SU-DHL-6 (cell line): ENCODE data around the gene GCN1.

Experiments used
- CTCF ChIP-seq: fragments of 200-600 bp; sonication (generic); IDR thresholded peaks from one replicate; pipeline ENCODE4 v1.5.1; 2017; ENCODE audit warnings: antibody characterized with exemption, mild to moderate bottlenecking, low read length, moderate library complexity; ENCODE audit not compliant: insufficient read depth, poor library complexity, severe bottlenecking
- EZH2phosphoT487 ChIP-seq: fragments of 200-600 bp; sonication (generic), shearing (Covaris generic); conservative IDR thresholded peaks from 2 replicates; pipeline ENCODE4 v1.6.1; 2018; ENCODE audit warnings: mild to moderate bottlenecking, antibody characterized with exemption, low read length, moderate library complexity, mixed read lengths

DNA sequence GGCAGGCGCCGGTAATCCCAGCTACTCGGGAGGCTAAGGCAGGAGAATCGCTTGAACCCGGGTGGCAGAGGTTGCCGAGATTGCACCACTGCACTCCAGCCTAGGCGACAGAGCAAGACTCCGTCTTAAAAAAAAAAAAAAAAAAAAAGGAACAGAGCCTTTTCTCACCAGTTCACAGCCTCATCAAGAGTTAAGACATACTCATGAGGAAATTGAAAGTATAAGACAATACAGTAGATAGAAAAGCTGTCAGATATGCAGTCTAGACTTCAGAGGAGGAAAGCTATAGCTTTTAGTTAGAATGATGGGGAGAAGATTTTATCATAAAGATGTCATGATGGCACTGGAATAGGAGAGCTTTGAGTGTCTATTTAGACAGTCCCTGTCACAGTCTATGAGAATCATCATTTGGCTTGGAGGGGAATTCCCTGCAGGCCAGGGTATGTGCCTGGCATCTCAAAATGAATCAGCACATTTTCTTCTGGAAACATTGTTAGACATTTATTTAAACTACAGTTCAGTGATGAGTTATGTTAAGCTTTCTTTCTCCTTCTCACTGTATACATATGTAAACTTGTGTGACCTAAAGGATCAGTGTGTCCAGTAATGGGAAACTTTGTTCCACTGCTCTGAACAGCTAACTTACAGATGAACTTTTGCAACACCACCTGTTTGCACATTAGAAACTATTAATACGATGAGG lies 75.1 kb downstream of the GCN1 start:
- TF ChIP-seq CTCF (no peak), EZH2phosphoT487 (no peak)
